Loucy (cell line): ENCODE data around the gene CTPS2.

ENCODE experiments used
- EZH2phosphoT487 ChIP-seq: fragments of 200-600 bp; IDR thresholded peaks from 2 replicates; pipeline ENCODE4 v1.6.1; 2018; ENCODE audit warnings: antibody characterized with exemption, mild to moderate bottlenecking, moderate library complexity, borderline replicate concordance
- TF ChIP-seq, protein P1 (sequence below): fragments of 200-600 bp; sonication (generic); conservative IDR thresholded peaks from 2 replicates; pipeline ENCODE4 v1.5.1; 2014; ENCODE audit warnings: mild to moderate bottlenecking, antibody characterized with exemption, low read length

GRCh38 chrX:16711893-16712547 is 449 bp downstream of the CTPS2 start:
- TF ChIP-seq, protein P1, sequence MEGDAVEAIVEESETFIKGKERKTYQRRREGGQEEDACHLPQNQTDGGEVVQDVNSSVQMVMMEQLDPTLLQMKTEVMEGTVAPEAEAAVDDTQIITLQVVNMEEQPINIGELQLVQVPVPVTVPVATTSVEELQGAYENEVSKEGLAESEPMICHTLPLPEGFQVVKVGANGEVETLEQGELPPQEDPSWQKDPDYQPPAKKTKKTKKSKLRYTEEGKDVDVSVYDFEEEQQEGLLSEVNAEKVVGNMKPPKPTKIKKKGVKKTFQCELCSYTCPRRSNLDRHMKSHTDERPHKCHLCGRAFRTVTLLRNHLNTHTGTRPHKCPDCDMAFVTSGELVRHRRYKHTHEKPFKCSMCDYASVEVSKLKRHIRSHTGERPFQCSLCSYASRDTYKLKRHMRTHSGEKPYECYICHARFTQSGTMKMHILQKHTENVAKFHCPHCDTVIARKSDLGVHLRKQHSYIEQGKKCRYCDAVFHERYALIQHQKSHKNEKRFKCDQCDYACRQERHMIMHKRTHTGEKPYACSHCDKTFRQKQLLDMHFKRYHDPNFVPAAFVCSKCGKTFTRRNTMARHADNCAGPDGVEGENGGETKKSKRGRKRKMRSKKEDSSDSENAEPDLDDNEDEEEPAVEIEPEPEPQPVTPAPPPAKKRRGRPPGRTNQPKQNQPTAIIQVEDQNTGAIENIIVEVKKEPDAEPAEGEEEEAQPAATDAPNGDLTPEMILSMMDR = no peak
- TF ChIP-seq EZH2phosphoT487 = no peak
